HG02798 (cell line): ENCODE measurements around the gene PDZD2.
"Not testable (repeated sequence)": the region's sequence is repeated elsewhere in the genome, so short reads cannot be mapped to it uniquely, and the experiment has no call there.

Experiments used
- ATAC-seq: cut with Tn5 transposase; IDR thresholded peaks from one replicate; pipeline ENCODE4 v1.9.1; 2021; ENCODE audit warnings: mild to moderate bottlenecking; ENCODE audit not compliant: unreplicated experiment, poor library complexity

The PDZD2 gene

DNA sequence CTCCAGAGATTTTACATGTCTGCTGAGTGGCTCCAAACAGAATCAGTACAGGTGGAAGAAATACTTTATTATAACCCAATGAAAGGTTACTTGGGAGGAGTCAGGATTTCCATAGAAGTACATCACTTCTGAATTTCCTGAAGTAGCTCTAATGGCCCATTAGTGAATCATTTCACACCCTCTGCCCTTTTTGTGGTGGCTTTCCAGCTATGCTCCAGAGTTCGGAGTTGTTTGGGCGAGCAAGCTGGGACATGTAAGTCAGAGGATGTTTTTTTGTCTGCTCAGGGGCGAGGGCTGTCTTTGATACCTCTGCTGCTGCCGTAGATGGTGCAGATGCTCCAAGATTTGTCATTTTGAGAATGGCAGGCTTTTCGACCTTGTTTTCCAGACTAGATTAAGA lies 309.1 kb downstream of the PDZD2 start:
- ATAC-seq, result no peak

DNA sequence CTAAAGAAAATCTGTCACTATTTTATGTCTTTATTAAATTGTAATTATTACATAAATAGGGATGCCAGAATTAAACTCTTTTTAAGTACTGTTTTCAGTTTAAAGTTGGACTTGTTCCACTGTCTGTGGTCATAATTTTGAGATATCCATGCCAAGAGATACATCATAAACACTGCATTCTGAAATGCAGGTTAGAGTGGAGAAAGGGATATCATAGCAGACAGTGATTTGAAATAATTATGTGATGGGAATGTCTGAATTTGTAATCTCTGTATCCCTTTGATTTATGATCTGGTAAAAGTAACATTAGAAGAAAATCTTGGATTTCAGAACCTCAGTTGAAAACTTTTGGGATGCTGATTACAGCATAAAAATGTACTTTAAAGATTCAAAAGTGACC lies 313.1 kb downstream of the PDZD2 start:
- ATAC-seq, result no peak

- ATAC-seq, result no peak
These were observed 315.2 kb downstream of the PDZD2 start for GRCh38 chr5:31954091-31954490.

DNA sequence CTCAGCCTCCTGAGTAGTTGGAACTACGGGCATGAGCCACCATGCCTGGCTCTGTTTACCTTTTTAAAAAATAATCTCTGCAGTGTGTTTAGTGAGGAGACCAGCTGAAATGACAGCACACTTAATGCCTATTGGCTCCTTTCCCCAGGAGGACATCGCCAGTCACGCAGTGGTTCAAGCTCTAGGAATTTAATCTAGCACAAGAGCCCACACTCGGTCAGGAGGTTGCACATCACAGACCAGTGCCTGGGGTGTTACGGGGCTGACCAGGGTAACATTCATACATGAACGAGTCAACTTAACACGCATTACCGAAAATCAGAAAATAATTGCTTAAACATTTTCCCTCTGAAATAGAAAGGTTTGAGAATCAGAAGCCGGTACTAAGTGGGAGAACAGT lies 318.2 kb downstream of the PDZD2 start:
- ATAC-seq, result no peak

DNA sequence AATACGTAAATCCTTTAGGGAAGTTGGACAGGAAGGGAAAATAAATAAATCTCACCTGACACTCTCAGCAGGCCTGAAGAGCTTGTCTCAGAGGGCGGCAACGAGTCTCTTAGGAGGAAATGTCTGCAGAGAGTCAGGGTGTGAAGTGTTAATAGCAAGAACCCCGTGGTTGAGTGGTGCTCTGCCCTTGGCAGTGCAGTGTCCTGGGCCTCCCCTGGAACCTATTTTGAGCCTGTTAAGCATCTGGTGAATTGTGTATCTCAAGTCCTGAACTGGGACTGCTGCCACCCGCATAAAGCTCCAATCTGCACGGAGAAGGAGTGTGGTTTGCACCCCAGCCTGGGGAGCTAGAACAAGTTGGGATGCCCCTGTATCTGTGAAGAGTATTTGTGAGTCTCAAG lies 323.4 kb downstream of the PDZD2 start:
- no peak for ATAC-seq

DNA sequence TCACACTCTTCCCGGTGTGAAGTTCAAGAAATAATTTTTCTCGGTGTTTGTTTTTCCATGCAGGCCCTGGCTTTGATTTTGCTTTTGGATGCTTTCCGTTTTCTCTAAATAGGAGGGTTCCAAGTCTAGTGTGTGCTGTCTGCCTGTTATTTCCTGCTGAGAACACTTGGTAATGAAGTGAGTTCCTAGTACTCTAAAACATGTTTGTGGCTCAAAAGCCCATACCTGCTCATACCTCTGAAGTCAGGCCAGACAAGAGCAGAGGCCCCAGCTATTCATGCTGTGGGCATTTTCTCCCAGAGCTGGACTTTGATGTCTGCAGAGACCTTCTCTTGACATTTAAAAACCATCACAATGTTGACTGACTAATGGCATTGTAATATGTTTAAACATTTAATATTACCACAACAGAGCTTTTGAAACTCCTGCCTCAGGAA lies 324.0 kb downstream of the PDZD2 start:
- no peak for ATAC-seq

GRCh38 chr5:31963358-31964006 lies 324.6 kb downstream of the PDZD2 start:
- ATAC-seq, result no peak

DNA sequence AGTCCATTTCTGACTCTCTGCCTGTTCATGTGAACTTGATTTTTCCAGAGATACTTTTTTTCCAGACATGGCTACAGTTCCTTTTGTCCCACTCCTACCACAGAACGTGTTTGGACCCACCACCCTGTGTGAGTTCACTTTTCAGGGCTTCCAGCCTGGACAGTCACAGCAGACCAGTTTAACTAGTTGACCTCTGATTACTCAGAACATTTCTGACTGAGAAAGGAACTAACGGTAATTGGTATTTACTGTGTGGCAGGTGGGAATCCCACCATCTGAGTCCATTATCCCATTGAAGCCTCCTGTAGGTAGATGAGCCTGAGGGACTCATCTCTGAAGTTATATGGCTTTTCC lies 325.1 kb downstream of the PDZD2 start:
- ATAC-seq, result no peak

DNA sequence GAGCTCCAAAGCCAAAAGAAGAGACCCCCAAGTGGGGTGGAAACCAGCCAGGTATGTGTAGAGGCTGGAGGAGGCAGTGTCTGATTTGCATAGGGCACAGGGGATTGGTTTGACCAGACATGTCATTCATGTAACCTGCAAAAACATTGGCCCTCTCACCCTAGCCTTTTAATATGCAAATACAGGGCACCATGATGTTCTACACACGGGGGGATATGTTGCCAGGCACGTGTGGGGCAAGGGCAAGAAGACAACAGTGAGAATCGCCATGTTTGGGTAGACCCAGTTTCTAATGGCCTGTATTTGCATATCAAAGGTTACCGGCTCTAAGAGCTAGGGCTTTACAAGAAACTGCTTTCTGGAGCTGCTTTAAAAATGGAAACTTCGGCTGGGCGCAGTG lies 326.3 kb downstream of the PDZD2 start:
- ATAC-seq, result no peak

DNA sequence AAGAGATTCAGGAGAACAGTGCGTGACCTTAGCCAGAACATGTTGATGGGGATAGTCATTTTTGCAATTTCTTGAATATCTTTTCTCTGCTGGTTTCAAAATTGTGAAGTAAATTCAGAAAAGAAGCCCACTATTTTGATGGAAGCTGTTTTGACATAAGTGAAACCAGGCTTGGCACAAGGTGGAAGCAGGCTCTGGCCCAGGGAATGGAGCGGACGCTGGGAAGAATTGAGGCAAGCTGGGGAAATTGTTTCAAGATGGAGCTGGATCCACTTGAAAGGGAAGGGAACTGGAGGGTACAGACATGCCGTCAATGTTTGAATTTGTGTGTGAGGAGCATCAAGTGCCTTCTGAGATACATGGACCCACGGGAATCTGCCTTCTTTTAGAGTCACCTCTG lies 328.0 kb downstream of the PDZD2 start:
- ATAC-seq, result no peak

DNA sequence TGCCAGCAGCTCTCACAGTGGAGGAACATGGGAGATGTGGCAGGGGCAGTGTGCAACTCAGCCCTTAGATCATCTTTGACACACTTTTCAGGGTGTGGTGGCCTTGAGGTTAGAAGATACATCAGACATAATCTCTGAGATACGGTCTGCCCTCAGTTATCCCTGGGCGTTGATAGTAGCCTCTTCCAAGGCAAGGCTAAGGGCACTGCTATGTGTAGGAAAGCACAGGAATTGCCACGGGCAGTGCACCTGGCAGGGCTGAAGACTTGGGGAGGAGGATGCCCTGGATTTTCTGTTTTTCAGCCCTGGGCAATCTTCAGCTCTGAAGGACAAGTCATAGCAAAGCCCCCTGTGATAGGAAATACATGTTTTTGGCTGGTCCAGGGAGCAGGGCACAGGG lies 328.5 kb downstream of the PDZD2 start:
- ATAC-seq, result no peak

- ATAC-seq, result no peak
These were observed 333.6 kb downstream of the PDZD2 start for GRCh38 chr5:31972558-31972957.

DNA sequence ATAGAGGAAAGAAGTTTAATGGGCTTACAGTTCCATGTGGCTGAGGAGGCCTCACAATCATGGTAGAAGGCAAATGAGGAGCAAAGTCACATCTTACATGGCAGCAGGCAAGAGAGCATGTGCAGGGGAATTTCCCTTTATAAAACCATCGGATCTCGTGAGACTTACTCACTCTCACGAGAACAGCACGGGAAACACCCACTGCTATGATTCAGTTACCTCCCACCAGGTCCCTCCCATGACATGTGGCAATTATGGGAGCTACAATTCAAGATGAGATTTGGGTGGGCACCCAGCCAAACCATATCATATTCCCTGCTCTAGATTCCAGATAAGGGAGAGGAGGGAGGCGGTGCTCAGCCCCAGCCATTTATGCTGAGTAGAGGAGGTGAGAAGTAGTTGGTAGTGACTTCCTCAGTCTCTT lies 336.3 kb downstream of the PDZD2 start:
- not testable (repeated sequence) for ATAC-seq

DNA sequence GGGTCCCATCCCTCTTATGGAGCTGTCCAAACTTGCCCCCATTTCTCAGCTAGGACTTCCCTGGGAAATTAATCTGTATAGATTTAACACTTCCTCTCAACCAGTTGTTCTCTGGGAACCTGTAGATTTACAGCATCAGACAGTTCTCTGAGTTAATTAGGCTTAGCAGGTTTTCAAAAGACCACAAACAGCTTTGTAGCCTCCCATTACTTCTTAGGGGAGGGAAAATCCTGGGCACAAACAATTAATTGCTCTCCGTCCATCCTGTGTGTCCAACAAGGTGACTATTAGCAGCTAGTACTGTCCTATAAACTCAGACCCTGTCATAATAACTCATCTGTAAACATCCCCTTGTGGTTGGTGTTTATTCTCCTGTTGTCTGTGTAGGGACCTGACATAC lies 337.2 kb downstream of the PDZD2 start:
- ATAC-seq, result no peak

DNA sequence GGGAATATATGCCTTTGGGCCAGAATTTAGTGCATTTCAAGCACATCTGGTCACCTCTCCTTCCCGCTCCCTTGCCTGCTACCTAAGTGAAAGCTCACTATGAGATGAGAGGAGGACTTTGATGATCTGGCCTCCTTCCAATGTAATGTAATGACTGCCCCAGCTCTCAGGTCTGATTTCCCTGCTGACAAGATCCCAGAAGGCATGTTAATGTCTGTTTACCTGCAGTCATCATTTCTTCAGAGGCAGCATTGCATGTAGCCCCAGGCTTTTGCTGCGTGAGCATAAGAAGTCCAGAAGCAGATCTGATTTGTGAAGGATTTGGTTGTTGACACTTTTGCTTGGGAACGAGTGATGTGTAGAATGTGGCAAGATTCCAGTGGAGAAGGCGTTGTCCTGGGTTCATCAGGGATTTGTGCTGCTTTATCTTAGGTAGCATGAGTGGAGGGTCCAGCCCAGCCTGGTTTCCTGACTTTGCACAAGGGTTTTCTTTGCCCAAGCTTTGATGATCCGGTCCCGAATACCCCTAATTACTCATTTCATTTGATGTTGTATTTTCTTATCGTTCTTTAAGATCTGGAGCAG lies 342.5 kb downstream of the PDZD2 start:
- ATAC-seq, result no peak

DNA sequence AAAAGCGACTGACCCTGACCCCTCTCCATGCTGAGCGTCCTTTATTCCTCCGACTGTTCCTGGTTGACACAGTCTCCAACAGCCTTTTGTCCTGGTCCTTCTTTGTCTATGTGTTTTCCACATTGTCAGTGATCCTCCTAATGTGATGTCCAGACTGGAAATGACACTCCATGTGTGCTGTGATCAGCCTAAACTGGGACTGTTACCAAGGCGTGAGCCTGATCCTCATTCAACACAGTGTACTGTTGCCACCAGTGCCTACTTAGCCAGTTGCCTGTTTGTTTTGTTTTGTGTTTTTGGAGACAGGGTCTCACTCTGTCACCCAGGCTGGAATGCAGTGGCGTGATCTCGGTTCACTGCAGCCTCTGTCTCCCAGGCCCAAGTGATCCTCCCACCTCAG lies 343.1 kb downstream of the PDZD2 start:
- ATAC-seq, result no peak

GRCh38 chr5:31982621-31983020 lies 343.7 kb downstream of the PDZD2 start:
- no peak for ATAC-seq

- ATAC-seq, result no peak
These were observed 344.9 kb downstream of the PDZD2 start for GRCh38 chr5:31983851-31984250.

- no peak for ATAC-seq
These were observed 345.8 kb downstream of the PDZD2 start for GRCh38 chr5:31984691-31985090.

GRCh38 chr5:31986101-31986500 lies 347.2 kb downstream of the PDZD2 start:
- ATAC-seq, result no peak

DNA sequence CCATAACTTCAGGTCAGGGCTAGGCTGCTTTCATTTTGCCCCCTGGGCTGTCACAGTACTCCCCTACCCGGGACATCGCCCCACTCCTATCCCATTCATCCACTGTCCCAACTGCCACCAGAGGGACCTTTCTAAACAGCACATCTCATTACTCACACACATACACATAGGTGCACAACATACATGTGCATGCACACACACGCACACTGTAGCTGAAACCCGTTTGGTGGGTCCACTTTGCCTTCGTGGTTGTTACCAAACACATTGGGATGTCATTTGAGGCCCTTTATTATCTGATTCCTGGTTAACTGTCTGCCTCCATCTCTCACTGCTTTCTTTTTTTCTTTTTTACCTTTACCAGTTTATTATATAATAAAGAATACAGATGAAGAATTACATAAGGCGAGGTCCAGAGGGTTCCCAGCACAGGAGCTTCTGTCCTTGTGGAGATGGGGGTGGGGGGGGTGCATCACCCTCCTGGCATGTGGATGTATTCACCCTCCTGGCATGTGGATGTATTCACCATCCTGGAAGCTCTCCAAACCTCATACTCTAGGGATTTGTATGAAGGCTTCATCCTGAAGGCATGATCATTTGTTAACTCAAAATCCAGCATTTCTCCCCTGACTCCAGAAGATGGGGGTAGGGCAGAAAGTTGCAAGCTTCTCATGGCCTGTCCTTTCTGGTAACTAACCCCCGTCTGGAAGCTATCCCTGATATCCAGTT lies 349.2 kb downstream of the PDZD2 start:
- ATAC-seq, result no peak
